H1 (cell line): ENCODE measurements around the gene CEP78.

Experiments used
- CTCF ChIP-seq, 3 experiments: IDR thresholded peaks; 1 replicate in 2 of 3; 2 replicates in 1 of 3; pipeline versions ENCODE4 v1.5.1 to v1.6.1; 2011; ENCODE audit warnings: low read length in 3 of 3, mild to moderate bottlenecking in 3 of 3, inconsistent platforms in 2 of 3, low read depth in 1 of 3, moderate library complexity in 1 of 3; ENCODE audit not compliant: insufficient read depth in 1 of 3; ENCODE audit errors: control extremely low read depth in 1 of 3
- JUND ChIP-seq: IDR thresholded peaks from 2 replicates; pipeline ENCODE4 v1.6.1; 2011; ENCODE audit warnings: mild to moderate bottlenecking, improper control_type of control experiment, low read length

GRCh38 chr9:78321505-78321904, 85.6 kb downstream of the CEP78 start:
- TF ChIP-seq JUND (no peak), CTCF (IDR thresholded peaks at IDR 0.05; ENCODE audit: control extremely low read depth in 1 of 3, insufficient read depth in 1 of 3, low read depth in 1 of 3, low read length in 3 of 3) (no peak)
